GM12874 (cell line): ENCODE data around the gene LRTM2.

Experiments
- TF ChIP-seq, protein P1 (sequence below): IDR thresholded peaks from 2 replicates; pipeline ENCODE4 v1.5.1; 2011; ENCODE audit warnings: low read depth, mild to moderate bottlenecking, control low read depth, low read length, moderate library complexity; ENCODE audit not compliant: insufficient read depth

Gene LRTM2

GRCh38 chr12:1876086-1876485 is 55.7 kb downstream of the LRTM2 start:
- TF ChIP-seq, protein P1, sequence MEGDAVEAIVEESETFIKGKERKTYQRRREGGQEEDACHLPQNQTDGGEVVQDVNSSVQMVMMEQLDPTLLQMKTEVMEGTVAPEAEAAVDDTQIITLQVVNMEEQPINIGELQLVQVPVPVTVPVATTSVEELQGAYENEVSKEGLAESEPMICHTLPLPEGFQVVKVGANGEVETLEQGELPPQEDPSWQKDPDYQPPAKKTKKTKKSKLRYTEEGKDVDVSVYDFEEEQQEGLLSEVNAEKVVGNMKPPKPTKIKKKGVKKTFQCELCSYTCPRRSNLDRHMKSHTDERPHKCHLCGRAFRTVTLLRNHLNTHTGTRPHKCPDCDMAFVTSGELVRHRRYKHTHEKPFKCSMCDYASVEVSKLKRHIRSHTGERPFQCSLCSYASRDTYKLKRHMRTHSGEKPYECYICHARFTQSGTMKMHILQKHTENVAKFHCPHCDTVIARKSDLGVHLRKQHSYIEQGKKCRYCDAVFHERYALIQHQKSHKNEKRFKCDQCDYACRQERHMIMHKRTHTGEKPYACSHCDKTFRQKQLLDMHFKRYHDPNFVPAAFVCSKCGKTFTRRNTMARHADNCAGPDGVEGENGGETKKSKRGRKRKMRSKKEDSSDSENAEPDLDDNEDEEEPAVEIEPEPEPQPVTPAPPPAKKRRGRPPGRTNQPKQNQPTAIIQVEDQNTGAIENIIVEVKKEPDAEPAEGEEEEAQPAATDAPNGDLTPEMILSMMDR, result no peak

- TF ChIP-seq, protein P1, result no peak
Observed at GRCh38 chr12:1877169-1877878, 57.0 kb downstream of the LRTM2 start.

DNA sequence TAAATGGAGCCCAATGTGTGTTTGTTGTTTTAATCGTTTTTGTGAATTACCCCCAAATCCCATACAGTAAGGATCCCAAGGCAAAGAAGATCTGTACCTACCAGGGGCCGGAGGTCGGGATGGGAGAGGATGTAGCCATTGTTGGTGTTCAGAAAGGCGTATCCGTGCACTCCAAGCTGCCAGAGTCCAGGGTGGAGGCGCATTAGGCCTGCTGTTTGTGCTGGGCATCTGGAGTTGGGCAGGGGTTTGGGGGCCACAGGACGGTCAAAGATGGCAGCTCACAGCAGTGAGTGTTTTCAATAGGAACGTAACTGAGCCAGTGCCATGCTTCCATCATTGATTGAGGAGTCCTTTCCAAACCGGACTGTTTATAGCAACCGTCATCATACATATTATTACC is 57.8 kb downstream of the LRTM2 start:
- TF ChIP-seq, protein P1, result no peak

DNA sequence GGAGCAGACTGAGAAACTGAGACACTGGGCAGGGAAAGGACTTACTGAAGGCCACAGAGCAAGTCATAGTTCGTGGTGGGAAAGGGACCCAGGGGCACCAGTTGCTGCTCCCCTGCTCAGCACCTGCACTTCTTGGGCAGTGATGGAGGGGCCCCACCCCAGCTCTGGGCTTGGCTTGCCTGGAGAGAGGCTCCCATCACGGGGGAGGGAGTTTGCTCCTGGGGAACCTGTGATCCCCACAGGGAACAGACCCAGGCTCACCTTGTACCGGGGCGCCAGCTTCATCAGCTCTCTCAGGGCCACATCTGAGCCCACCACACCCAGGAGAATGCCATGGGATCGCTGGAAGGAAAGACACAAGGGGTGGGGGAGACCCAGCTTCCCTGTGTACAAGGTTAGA is 58.3 kb downstream of the LRTM2 start:
- TF ChIP-seq, protein P1, result no peak

GRCh38 chr12:1879633-1880032 is 59.3 kb downstream of the LRTM2 start:
- TF ChIP-seq, protein P1, result no peak

- TF ChIP-seq, protein P1, result no peak
Observed at GRCh38 chr12:1880153-1880845, 59.9 kb downstream of the LRTM2 start.

GRCh38 chr12:1880876-1881275 is 60.5 kb downstream of the LRTM2 start:
- TF ChIP-seq, protein P1, result no peak
